Loucy (cell line): ENCODE data around the gene HSP90AB1.

Experiments used
- H2AFZ ChIP-seq: fragments of 200-600 bp; sonication (generic); 2 replicates; pipeline ENCODE4 v1.6.0; 2016; ENCODE audit warnings: antibody characterized with exemption, mild to moderate bottlenecking, low read length, moderate library complexity
- H3F3A ChIP-seq: fragments of 200-600 bp; 2 replicates; pipeline ENCODE4 v1.6.0; 2016; ENCODE audit warnings: antibody characterized with exemption, low read depth, mild to moderate bottlenecking
- H3K27me3 ChIP-seq: fragments of 200-600 bp; sonication (generic); 2 replicates; pipeline ENCODE4 v1.6.1; 2014; ENCODE audit warnings: low read length, mild to moderate bottlenecking; ENCODE audit not compliant: insufficient read depth, poor library complexity, severe bottlenecking
- H3K36me3 ChIP-seq: fragments of 200-600 bp; sonication (generic); 2 replicates; pipeline ENCODE4 v1.6.1; 2016; ENCODE audit warnings: low read length; ENCODE audit not compliant: insufficient read depth
- H3K4me1 ChIP-seq: fragments of 200-600 bp; sonication (generic); 2 replicates; pipeline ENCODE4 v1.5.1; 2014; ENCODE audit warnings: low read length, mild to moderate bottlenecking; ENCODE audit not compliant: insufficient read depth, poor library complexity, severe bottlenecking
- H3K4me2 ChIP-seq: fragments of 200-600 bp; sonication (generic); 2 replicates; pipeline ENCODE4 v1.6.0; 2014; ENCODE audit warnings: antibody characterized with exemption, low read length, low read depth, mild to moderate bottlenecking; ENCODE audit not compliant: poor library complexity, severe bottlenecking
- H3K4me3 ChIP-seq: fragments of 200-600 bp; sonication (generic); 2 replicates; pipeline ENCODE4 v1.5.1; 2014; ENCODE audit warnings: low read length, mild to moderate bottlenecking, mixed read lengths; ENCODE audit not compliant: poor library complexity, severe bottlenecking
- H3K79me2 ChIP-seq: fragments of 200-600 bp; sonication (generic); 2 replicates; pipeline ENCODE4 v1.6.1; 2014; ENCODE audit warnings: low read length; ENCODE audit not compliant: insufficient read depth
- H3K9ac ChIP-seq: fragments of 200-600 bp; sonication (generic); 2 replicates; pipeline ENCODE4 v1.6.0; 2014; ENCODE audit warnings: mild to moderate bottlenecking, low read depth, low read length, moderate library complexity; ENCODE audit not compliant: poor library complexity, severe bottlenecking
- H3K9me2 ChIP-seq: fragments of 200-600 bp; sonication (generic); replicated peaks from 2 replicates; pipeline ENCODE4 v1.6.1; 2016; ENCODE audit warnings: low read depth, low read length, mixed read lengths
- H3K9me3 ChIP-seq: fragments of 200-600 bp; sonication (generic); 2 replicates; pipeline ENCODE4 v1.6.1; 2014; ENCODE audit warnings: mild to moderate bottlenecking, antibody characterized with exemption, low read length, low read depth; ENCODE audit not compliant: insufficient read depth
- H4K20me1 ChIP-seq: fragments of 200-600 bp; sonication (generic); 2 replicates; pipeline ENCODE4 v1.6.0; 2014; ENCODE audit warnings: antibody characterized with exemption, low read length, mild to moderate bottlenecking; ENCODE audit not compliant: insufficient read depth, poor library complexity, severe bottlenecking
- CTCF ChIP-seq: fragments of 200-600 bp; sonication (generic); conservative IDR thresholded peaks from 2 replicates; pipeline ENCODE4 v1.5.1; 2014; ENCODE audit warnings: mild to moderate bottlenecking, antibody characterized with exemption, low read length
- EZH2phosphoT487 ChIP-seq: fragments of 200-600 bp; IDR thresholded peaks from 2 replicates; pipeline ENCODE4 v1.6.1; 2018; ENCODE audit warnings: antibody characterized with exemption, mild to moderate bottlenecking, moderate library complexity, borderline replicate concordance

HSP90AB1 gene

GRCh38 chr6:44235269-44235668, 11.6 kb upstream of the HSP90AB1 start:
- Histone ChIP-seq H3K4me1 (no peaks in the 10 kb centered on the region), H3K79me2 (no peaks in the 10 kb centered on the region), H3K36me3 (peaks cover 5% of the 10 kb centered on the region; the same call in 1 of the 2 replicates), H3F3A (no peaks in the 10 kb centered on the region), H3K4me3 (no peak overlapping the region), H3K4me2 (no peak overlapping the region), H4K20me1 (no peaks in the 10 kb centered on the region), H3K9ac (no peak overlapping the region), H2AFZ (no peak overlapping the region), H3K9me2 (no peaks in the 10 kb centered on the region), H3K27me3 (no peaks in the 10 kb centered on the region), H3K9me3 (no peaks in the 10 kb centered on the region)
- TF ChIP-seq EZH2phosphoT487 (no peak), CTCF (no peak)

GRCh38 chr6:44235891-44236516, 10.9 kb upstream of the HSP90AB1 start:
- H2AFZ ChIP-seq, result no peak overlapping the region
- H3K9me3 ChIP-seq, result no peaks in the 10 kb centered on the region
- H3K4me2 ChIP-seq, result no peak overlapping the region
- no peaks in the 10 kb centered on the region for H3F3A ChIP-seq
- H3K4me1 ChIP-seq, result no peaks in the 10 kb centered on the region
- H3K4me3 ChIP-seq, result no peak overlapping the region
- no peaks in the 10 kb centered on the region; the same call in 1 of the 2 replicates for H3K36me3 ChIP-seq
- H4K20me1 ChIP-seq, result no peaks in the 10 kb centered on the region
- TF ChIP-seq CTCF (no peak), EZH2phosphoT487 (no peak)
- H3K27me3 ChIP-seq, result no peaks in the 10 kb centered on the region
- H3K9me2 ChIP-seq, result no peaks in the 10 kb centered on the region
- no peaks in the 10 kb centered on the region for H3K79me2 ChIP-seq
- H3K9ac ChIP-seq, result no peak overlapping the region

- H3K4me2 ChIP-seq, result peak overlapping the region; percentile 92
- TF ChIP-seq EZH2phosphoT487 (no peak), CTCF (no peak)
- H3K4me1 ChIP-seq, result no peaks in the 10 kb centered on the region
- peak overlapping the region; percentile 73 for H3K9ac ChIP-seq
- H3K9me3 ChIP-seq, result no peaks in the 10 kb centered on the region
- H2AFZ ChIP-seq, result peak overlapping the region; percentile 97
- no peaks in the 10 kb centered on the region for H3F3A ChIP-seq
- no peaks in the 10 kb centered on the region for H4K20me1 ChIP-seq
- no peaks in the 10 kb centered on the region for H3K9me2 ChIP-seq
- H3K4me3 ChIP-seq, result peak overlapping the region; percentile 83
- no peaks in the 10 kb centered on the region for H3K79me2 ChIP-seq
- no peaks in the 10 kb centered on the region; the same call in 1 of the 2 replicates for H3K36me3 ChIP-seq
- no peaks in the 10 kb centered on the region for H3K27me3 ChIP-seq
These were observed 9.7 kb upstream of the HSP90AB1 start for GRCh38 chr6:44237021-44237812.
